OCI-M2 (cell line): Measurements from ENCODE around the gene CISD3.

Experiments
- DNase-seq: peaks from one replicate; lab custom pipeline; 2025; ENCODE audit not compliant: unreplicated experiment; lab: John Stamatoyannopoulos, UW

The CISD3 gene

GRCh38 chr17:38727736-38728135 lies 2.4 kb upstream of the CISD3 start:
- DNase-seq: no peak

GRCh38 chr17:38728290-38728831 lies 1.8 kb upstream of the CISD3 start:
- no peak for DNase-seq

GRCh38 chr17:38729368-38729885 lies 714 bp upstream of the CISD3 start:
- no peak for DNase-seq

DNA sequence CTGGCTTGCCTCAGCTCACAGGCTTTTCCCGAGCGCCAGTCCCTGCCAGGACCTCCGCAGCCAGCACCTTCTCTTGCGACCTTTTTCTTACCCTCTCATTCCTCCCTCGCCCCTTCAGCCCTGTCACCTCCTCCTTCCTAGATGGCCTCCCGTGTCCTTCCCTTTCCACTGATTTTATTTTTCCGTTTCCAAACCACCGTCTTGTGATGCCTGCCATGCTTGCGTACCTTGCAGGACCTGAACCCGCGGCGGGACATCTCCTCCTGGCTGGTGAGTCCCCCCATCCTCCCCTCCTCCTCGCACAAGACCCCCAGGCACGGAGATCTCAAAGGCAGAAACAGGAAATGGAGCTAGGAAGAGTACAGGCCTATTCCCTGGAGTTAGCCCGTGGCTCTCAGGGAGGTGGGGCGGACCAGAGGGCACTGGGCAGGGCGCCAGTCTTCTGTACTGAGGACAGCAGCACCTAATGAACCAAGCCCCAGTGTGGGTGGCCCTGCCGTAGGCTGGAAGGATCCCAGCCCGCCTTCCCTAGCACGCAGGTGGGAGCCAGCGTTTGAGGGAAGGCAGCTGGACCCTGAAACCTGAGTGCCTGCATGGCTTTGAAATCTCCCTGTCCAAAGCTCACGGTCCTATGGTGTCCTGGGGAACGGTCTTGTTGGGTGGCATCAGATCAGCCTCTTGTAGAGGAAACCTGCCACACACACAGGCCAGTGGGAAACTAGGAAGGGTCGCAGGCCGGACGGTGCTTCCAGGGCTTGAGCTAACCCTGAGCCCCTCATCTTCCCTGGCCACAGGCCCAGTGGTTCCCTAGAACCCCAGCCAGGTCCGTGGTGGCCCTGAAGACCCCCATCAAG lies 612 bp downstream of the CISD3 start:
- no peak for DNase-seq

DNA sequence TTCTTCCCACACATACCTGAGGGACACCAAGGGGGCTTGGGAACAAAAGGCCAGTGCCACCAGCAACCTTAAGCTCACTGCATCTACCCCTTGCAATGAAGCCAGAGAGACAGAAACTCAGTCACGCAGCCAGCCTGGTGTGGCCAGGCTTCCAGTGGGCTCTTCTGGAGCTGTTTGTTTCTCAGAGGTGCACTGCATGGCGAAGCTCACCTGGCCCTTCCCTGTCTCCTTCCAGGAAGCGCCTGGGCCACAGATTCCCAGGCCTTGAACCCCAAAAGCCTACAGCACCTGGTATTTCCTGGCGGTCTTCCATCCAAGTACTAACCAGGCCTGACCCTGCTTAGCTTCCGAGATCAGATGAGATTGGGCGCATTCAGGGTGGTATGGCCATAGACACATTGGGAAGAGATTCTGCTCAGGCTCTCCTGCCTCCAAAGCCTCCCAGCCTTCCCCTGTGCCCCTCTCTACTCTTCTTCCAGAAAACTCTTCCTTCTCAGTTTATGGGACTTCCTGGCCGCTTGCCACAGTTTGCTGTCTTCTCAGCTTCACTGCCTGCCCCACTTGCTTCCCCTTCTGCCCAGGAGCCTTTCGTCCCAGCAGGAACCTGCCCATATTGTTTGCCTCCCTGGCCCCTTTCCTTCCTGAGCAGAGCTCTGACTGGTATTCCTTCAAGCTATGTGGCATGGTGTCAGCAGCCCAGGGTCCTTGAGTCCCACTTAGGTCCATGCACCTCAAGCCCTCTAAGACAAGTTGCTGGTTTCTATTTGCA lies 1.6 kb downstream of the CISD3 start:
- no peak for DNase-seq

DNA sequence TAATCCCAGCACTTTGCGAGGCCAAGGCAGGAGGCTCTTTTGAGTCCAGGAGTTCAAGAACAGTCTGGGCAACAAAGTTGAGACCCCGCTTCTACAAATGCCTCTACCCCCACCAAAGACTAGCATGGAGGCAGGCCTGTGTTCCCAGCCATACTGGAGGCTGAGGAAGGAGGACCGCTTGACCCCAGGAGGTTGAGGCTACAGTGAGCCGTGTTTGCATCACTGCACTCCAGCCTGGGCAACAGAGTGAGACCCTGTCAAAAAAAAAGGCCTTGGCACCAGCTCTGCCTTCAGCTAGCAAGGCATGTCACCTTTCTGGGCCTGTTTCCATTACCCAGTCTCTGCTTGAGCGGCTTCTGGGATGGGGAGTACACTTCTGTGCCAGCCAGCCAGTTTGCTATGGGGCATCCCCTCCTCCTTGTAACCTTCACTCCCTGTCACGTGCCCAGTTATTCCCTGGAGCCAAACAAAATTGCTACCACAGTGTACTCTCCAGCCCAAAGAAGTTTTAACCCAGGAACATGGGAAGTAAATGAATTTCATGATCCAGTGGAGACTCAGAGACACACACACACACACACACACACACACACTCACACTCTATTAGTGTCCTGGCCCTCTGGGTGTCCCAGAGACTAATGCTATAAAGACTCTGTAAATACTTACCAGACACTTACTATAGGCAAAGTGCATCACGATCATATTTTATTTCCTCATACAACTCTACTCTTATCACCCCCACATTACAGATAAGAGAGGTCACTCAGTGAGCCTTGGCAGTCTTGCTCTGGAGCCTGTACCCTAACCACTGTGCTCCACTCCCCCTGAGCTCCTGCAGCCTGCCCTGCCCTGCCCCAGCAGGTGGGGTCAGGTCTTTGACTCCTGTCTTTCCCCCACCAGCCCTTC lies 2.5 kb downstream of the CISD3 start:
- DNase-seq: no peak

- no peak for DNase-seq
Measured at GRCh38 chr17:38733282-38733981, 3.3 kb downstream of the CISD3 start.

- DNase-seq: no peak
Measured at GRCh38 chr17:38733982-38734973, 4.1 kb downstream of the CISD3 start.

DNA sequence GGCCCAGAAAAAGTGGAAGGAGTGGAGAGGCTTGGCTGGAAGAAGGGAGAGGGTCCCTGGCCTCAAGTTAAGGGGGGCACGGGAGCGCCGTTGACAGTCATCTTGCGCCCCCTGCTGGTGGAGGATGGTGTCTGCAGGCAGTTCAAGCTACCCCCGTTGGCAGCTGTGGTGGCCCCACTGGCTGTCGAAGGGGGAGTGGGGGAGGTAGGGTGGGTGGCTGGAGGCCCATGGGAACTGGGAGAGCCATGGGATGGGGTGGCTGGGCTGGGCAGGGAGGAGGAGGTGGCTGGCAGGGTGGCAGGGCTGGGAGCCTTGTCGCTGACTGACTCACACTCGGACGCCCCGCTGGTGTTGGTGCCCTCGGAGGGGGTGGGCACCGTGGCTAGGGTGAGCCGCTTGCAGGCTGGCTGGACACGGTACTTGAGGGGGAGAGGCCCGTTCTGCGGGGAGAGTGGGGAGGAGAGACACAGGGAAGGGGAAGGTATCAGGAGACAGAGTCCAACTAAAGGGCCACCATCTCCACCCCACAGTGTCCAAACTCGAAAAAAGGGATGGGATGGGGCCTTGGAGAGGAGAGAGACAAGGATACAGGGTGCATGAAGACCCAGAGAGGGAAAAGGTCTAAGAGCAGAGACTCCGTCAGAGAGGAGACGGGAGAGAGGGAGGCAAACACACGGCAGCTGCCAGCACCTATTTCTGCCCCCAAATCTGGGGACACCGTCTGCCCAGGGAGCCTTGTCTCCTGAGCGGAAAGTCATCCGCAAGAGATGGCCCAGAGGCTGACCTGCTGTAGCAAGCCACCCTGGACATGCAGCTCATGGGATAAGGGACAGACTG lies 5.2 kb downstream of the CISD3 start:
- no peak for DNase-seq

DNA sequence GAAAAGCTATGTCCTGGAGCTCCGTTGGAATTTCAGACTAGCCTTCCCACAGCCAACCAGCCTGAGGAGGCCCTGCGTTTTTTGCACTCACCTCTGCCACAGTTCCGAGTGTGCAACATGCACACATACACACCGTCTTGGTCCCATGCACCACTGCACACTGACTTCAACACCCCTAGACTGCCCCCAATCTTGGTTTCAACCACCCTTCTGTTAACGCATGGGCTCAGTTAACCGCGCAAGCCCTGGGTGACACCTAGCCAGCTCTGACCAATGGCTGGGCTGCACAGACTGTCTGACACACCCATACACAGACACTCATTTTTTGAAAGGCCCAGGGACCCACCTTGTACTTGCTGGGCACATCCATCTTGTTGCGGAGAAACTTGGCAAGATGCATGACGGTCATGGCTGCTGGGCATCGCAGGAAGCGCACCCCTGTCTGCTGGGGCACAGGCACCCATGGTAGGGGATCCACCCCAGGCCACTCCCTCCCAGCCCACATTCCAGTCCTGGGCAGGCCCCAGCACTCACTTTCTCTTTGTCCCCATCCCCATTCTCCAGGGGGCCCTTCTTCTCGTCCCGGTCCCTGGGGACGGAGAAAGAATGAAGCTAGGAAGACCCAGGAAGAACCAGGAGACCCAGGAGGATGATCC lies 8.0 kb downstream of the CISD3 start:
- no peak for DNase-seq

DNA sequence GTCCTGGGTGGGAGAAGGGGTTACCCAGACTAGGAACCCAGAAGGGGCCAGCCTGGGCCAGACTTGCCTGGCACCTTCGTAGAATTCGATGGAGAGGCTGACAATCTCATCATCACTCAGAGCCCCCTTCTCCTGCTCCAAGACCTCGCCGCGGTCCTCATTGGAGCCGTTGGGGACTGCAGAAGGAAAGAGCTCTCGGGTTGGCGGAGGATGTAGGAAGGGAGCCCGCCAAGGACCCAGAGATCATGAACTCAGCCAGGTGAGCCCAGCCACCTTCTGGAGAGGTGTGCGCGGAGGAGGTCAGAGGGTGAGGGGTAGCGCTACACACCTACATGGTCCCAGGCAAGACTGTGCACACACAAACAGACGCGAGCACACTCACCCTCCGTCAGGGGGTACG lies 8.5 kb downstream of the CISD3 start:
- DNase-seq: no peak

DNA sequence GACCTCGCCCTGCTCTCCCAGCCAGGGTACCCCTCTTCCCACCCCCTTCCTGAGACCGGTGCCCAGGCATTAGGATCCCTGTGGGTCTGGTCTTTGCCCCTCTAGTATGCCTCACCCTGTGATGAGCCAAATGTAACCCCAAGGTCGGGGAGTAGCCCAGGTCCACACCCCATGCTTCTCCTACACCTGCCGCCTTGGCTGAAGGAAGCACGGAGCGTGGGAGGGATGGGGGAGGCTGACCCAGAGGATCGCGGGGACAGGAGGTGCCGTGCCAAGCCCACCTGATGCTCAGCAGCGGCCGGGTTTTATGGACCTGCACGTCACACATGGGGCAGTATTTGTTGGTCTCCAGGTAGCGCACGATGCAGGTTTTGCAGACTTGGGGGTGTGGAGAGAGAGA lies 9.2 kb downstream of the CISD3 start:
- DNase-seq: no peak

DNA sequence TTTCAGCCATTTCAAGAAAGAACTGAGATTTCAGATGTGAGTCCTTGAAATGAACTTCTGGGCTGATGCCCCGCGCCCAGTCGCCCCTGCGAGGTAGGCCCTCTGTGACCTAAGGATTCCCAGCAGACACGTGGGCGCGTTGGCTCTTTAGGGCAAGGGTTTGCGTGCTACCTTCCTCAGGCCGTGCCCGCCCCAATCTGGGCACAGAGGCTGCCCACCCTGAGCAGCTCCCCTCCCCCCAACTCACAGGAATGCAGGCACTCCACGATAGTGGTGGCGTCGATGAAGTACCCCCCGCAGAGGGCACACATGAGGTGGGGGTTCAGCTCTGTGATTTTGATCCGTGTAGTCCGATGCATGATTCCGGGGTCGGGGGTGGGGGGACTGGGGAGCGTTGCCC lies 9.9 kb downstream of the CISD3 start:
- DNase-seq: no peak

- DNase-seq: no peak
Measured at GRCh38 chr17:38740806-38741205, 10.7 kb downstream of the CISD3 start.

DNA sequence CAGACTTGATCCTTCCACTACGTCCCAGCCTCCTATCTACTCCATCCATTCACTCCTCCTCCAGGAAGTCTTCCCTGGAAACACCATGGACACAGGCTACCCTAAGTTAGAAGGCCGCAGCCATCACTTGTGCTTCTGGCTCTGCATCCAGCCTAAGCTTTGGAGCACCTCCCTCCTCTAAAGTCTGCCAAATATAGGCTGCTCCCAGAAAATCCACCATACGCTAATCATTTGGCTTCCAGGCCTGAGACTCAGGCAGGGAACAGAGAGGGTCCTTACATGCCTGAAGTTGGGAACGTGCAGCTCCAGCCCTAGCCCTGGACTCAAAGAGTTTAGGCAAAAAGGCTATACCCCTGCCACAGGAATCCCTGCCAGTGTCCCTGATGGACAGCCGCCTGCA lies 11.3 kb downstream of the CISD3 start:
- no peak for DNase-seq

GRCh38 chr17:38741921-38742410 lies 11.8 kb downstream of the CISD3 start:
- no peak for DNase-seq
